Activated CD8-positive, alpha-beta memory T cell treated with anti-CD3 and anti-CD28 coated beads, Interleukin-2, amount 10 ng/mL, durations not matched to agents 7 days and 5 days (primary cell): ENCODE data around the gene NXPH2. TPM values are rescaled to one million over a fixed set of nuclear protein-coding genes. Genes with fewer than 3 reads are reported as not detected.

Source experiments
- ATAC-seq: fragments of 150-1000 bp; cut with Tn5 transposase; one replicate; pipeline ENCODE4 v1.10.0; 2021; ENCODE audit warnings: moderate library complexity
- CTCF ChIA-PET: fragments of 350-600 bp; sonication (Branson Sonifier 250); formaldehyde crosslinking; loops from one replicate; lab custom pipeline; 2021; ENCODE audit warnings: antibody characterized with exemption; lab: Charles Lee
- DNase-seq: peaks from one replicate; pipeline ENCODE4 v3.0.0-alpha.2; 2020
- H3K27ac Mint-ChIP-seq: one replicate; pipeline ENCODE4 v1.8.0; 2021; ENCODE audit warnings: mild to moderate bottlenecking, mixed read lengths
- H3K27me3 Mint-ChIP-seq: one replicate; pipeline ENCODE4 v1.8.0; 2021; ENCODE audit warnings: mixed read lengths
- H3K36me3 Mint-ChIP-seq: one replicate; pipeline ENCODE4 v1.8.0; 2021; ENCODE audit warnings: mild to moderate bottlenecking, mixed read lengths
- H3K4me1 Mint-ChIP-seq: one replicate; pipeline ENCODE4 v1.8.0; 2021; ENCODE audit warnings: mixed read lengths
- H3K4me3 Mint-ChIP-seq: one replicate; pipeline ENCODE4 v1.8.0; 2021; ENCODE audit warnings: mild to moderate bottlenecking, moderate library complexity, mixed read lengths
- H3K9me3 Mint-ChIP-seq: one replicate; pipeline ENCODE4 v1.8.0; 2022; ENCODE audit warnings: low read depth, mixed read lengths
- total RNA-seq, 2 experiments: library from RNA; stranded (reverse); gene quantifications; one replicate each; pipeline ENCODE4 v1.2.3, GENCODE V29; 2021

NXPH2 gene
- total RNA-seq, 2 experiments from 2014 or later = not detected

DNA sequence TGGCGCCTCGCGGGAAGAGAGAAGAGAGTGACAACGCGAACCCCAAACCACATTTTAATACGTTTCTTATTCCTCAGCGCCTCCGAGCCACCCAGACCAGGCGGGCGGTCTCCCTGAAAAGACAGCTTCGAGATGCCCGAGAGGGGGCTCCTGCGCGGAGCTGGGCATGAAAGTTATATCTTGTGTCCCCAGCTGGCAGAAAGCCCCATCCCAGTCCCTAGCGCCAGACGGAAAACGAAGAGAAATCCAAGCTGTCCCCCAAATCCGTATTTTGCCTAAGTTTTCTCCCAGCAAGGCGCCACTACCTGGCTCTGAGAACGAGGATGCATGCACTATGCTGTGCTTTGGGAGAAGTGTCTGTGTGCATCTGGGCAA lies 797 bp downstream of the NXPH2 start:
- DNase-seq (no peak), ATAC-seq (no peak)
- Mint-ChIP-seq H3K36me3 (peaks cover 4% of the 10 kb centered on the region), H3K9me3 (no peaks in the 10 kb centered on the region), H3K4me1 (peaks cover 2% of the 10 kb centered on the region), H3K4me3 (no peak overlapping the region), H3K27me3 (peaks cover 51% of the 10 kb centered on the region), H3K27ac (no peak overlapping the region)
- CTCF ChIA-PET = no interaction called here

- Mint-ChIP-seq H3K4me1 (peaks cover 2% of the 10 kb centered on the region), H3K27me3 (peaks cover 49% of the 10 kb centered on the region), H3K9me3 (no peaks in the 10 kb centered on the region), H3K27ac (no peak overlapping the region), H3K4me3 (no peak overlapping the region), H3K36me3 (peaks cover 4% of the 10 kb centered on the region)
- ATAC-seq = no peak
- no peak for DNase-seq
- CTCF ChIA-PET = no interaction called here
These were observed 2.2 kb downstream of the NXPH2 start for GRCh38 chr2:138777996-138778395.

- H3K9me3 Mint-ChIP-seq = no peaks in the 10 kb centered on the region
- no peak overlapping the region for H3K4me3 Mint-ChIP-seq
- H3K4me1 Mint-ChIP-seq = peaks cover 2% of the 10 kb centered on the region
- peaks cover 29% of the 10 kb centered on the region for H3K27me3 Mint-ChIP-seq
- H3K27ac Mint-ChIP-seq = no peak overlapping the region
- CTCF ChIA-PET = no interaction called here
- peaks cover 4% of the 10 kb centered on the region for H3K36me3 Mint-ChIP-seq
- ATAC-seq = no peak
- DNase-seq = no peak
These were observed 4.5 kb downstream of the NXPH2 start for GRCh38 chr2:138775736-138776135.

GRCh38 chr2:138771534-138771933 lies 8.7 kb downstream of the NXPH2 start:
- H3K4me1 Mint-ChIP-seq = no peaks in the 10 kb centered on the region
- CTCF ChIA-PET = no interaction called here
- H3K4me3 Mint-ChIP-seq = no peak overlapping the region
- no peaks in the 10 kb centered on the region for H3K9me3 Mint-ChIP-seq
- no peak overlapping the region for H3K27ac Mint-ChIP-seq
- H3K36me3 Mint-ChIP-seq = no peaks in the 10 kb centered on the region
- ATAC-seq = no peak
- peaks cover 9% of the 10 kb centered on the region for H3K27me3 Mint-ChIP-seq
- DNase-seq = no peak

GRCh38 chr2:138767101-138767500 lies 13.1 kb downstream of the NXPH2 start:
- no peaks in the 10 kb centered on the region for H3K9me3 Mint-ChIP-seq
- ATAC-seq = no peak
- DNase-seq = no peak
- no peak overlapping the region for H3K27ac Mint-ChIP-seq
- peaks cover 11% of the 10 kb centered on the region for H3K27me3 Mint-ChIP-seq
- H3K36me3 Mint-ChIP-seq = no peaks in the 10 kb centered on the region
- no peak overlapping the region for H3K4me3 Mint-ChIP-seq
- H3K4me1 Mint-ChIP-seq = no peaks in the 10 kb centered on the region
- CTCF ChIA-PET = no interaction called here

DNA sequence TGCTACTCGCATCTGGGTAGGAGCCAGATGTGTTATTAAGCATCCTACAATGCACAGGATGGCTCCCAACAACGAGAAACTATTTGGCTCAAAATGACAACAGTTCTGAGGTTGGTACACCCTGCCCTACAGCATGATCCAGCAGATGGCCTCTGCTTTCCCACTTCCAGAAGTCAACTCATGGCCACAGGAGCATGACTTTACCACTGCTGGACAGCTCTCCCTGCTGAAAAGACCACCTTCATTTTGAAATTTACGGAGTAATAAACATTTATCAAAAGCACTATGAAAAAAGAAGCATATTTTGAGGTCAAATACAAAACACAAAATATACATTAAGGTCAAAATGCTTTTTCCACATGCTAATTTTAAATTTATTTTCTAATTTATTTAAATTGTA lies 13.7 kb downstream of the NXPH2 start:
- DNase-seq (no peak), ATAC-seq (no peak)
- Mint-ChIP-seq H3K36me3 (no peaks in the 10 kb centered on the region), H3K4me3 (no peak overlapping the region), H3K4me1 (no peaks in the 10 kb centered on the region), H3K27me3 (peaks cover 11% of the 10 kb centered on the region), H3K27ac (no peak overlapping the region), H3K9me3 (no peaks in the 10 kb centered on the region)
- CTCF ChIA-PET = no interaction called here

- H3K27me3 Mint-ChIP-seq = peaks cover 8% of the 10 kb centered on the region
- ATAC-seq = no peak
- CTCF ChIA-PET = no interaction called here
These were observed 16.2 kb downstream of the NXPH2 start for GRCh38 chr2:138763971-138764370.

DNA sequence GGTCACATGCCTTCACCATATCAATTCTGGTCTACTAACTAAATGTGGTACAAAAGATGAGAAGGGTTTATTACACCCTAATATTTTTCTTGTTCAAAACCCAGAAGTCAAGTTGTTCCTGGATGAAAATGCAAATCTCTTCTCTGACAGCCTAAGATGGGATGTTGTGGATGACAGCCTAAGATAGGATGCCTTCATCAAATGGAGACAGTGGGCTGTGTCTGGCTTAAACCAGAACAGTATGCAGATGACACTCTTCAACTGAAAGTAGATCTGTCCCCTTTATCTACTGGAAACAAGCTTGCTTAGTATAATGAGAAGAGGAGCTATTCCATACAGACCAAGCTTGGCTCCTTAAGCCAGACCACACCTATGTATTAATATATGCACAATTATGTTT lies 17.7 kb downstream of the NXPH2 start:
- Mint-ChIP-seq H3K4me3 (no peak overlapping the region), H3K4me1 (no peaks in the 10 kb centered on the region), H3K36me3 (no peaks in the 10 kb centered on the region), H3K27me3 (peaks cover 6% of the 10 kb centered on the region), H3K9me3 (no peaks in the 10 kb centered on the region), H3K27ac (no peak overlapping the region)
- ATAC-seq (no peak), DNase-seq (no peak)
- CTCF ChIA-PET = no interaction called here

More at GRCh38 chr2:138763971-138764370, 16.2 kb downstream of the NXPH2 start:
- Mint-ChIP-seq H3K27ac (no peak overlapping the region), H3K4me3 (no peak overlapping the region), H3K4me1 (no peaks in the 10 kb centered on the region), H3K36me3 (no peaks in the 10 kb centered on the region), H3K9me3 (no peaks in the 10 kb centered on the region)
- DNase-seq = no peak

- CTCF ChIA-PET = no interaction called here
- ATAC-seq (no peak), DNase-seq (no peak)
- Mint-ChIP-seq H3K4me3 (no peak overlapping the region), H3K27me3 (peaks cover 2% of the 10 kb centered on the region), H3K36me3 (no peaks in the 10 kb centered on the region), H3K4me1 (no peaks in the 10 kb centered on the region), H3K27ac (no peak overlapping the region), H3K9me3 (no peaks in the 10 kb centered on the region)
These were observed 19.5 kb downstream of the NXPH2 start for GRCh38 chr2:138760676-138761075.

- ATAC-seq (no peak), DNase-seq (no peak)
- H3K27ac Mint-ChIP-seq = no peak overlapping the region
- CTCF ChIA-PET = no interaction called here
- H3K4me1 Mint-ChIP-seq = no peaks in the 10 kb centered on the region
- H3K9me3 Mint-ChIP-seq = no peaks in the 10 kb centered on the region
- H3K36me3 Mint-ChIP-seq = no peaks in the 10 kb centered on the region
- no peak overlapping the region for H3K4me3 Mint-ChIP-seq
- peaks cover 3% of the 10 kb centered on the region for H3K27me3 Mint-ChIP-seq
These were observed 22.8 kb downstream of the NXPH2 start for GRCh38 chr2:138757384-138757783.

DNA sequence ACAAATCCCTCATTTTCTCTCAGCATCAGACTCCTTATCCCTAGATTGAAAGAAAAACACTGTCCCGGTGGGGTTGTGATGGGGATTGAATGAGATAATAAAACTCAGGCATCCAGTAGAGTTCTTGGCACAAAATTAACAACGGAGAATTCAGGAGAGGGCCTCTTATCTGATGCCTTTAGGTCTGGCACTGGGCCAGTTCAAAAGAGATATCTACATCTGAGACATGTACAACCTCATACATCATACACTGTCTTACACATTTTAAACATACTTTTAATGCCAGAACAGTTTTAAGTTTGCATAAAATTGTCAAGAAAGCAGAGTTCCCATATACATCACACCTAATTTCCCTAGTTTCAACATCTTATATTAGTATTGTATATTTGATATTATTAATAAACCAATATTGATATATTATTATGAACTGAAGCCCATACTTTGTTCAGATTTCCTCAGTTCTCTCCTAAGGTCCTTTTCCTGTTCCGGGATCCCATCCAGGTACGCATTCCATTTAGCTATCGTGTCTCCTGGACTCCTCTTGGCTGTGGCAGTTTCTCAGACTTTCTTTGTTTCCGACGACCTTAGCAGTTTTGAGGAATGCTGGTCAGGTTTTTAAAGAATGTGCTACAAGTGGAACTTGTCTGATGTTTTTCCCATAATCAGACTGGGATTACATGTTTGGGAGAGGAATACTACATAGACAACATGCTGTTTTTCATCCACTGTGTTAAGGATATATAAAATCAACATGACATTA lies 27.8 kb downstream of the NXPH2 start:
- no peak for DNase-seq
- no peak for ATAC-seq
- Mint-ChIP-seq H3K36me3 (no peaks in the 10 kb centered on the region), H3K27me3 (peaks cover 3% of the 10 kb centered on the region), H3K9me3 (peaks cover 3% of the 10 kb centered on the region), H3K4me3 (no peak overlapping the region), H3K27ac (no peak overlapping the region), H3K4me1 (no peaks in the 10 kb centered on the region)
- CTCF ChIA-PET = no interaction called here

DNA sequence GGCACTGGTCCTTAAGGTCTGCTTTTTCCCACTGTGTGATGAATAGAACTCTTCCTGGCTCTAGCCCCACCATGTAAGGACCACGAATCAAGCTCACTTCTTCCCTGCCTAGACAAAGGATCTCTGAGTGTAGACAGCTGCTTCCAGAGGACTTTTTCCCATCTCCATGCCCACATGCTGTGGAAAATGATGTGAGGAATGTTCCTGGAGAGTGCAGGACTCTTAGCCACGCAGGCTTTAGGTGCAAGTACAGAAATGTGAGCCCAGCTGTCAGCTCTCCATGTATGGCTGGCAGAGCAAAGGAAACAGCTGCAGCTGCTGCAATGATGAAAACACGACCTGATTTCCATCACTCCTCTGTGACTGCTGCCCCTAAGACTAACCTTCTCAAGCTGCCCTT lies 35.5 kb downstream of the NXPH2 start:
- ATAC-seq = no peak
- H3K9me3 Mint-ChIP-seq = peaks cover 3% of the 10 kb centered on the region
- no peak overlapping the region for H3K4me3 Mint-ChIP-seq
- H3K4me1 Mint-ChIP-seq = no peaks in the 10 kb centered on the region
- CTCF ChIA-PET = no interaction called here
- no peak overlapping the region for H3K27ac Mint-ChIP-seq
- no peaks in the 10 kb centered on the region for H3K27me3 Mint-ChIP-seq
- no peaks in the 10 kb centered on the region for H3K36me3 Mint-ChIP-seq
- no peak for DNase-seq

DNA sequence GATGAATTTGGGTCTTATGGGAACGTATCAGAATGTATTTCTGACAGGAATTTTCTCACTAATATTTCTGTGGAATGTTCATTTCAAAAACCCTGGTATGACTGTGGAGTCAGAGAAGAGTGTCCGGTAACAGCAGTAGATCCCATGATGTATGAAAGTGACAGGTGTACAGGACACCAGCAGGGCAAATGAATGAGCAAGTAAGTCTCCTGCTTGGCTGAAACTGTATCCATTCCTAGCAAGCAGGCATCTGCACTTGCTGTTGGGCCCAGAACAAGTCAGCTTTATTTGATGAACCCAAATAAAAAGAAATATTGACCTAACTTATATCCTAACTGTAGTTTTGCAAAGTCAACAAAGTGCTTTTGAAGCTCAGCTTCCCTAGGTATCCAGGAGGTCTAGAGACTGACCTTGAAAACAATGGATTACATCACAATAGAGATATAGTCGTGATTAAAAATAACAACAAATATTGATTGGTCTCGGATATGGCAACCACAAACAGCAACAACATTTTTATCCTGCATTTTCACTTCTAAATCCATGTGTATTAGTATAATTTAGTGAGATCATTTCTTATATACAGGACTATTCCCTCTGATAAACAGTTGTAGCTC lies 37.6 kb downstream of the NXPH2 start:
- Mint-ChIP-seq H3K27me3 (no peaks in the 10 kb centered on the region), H3K9me3 (no peaks in the 10 kb centered on the region), H3K36me3 (no peaks in the 10 kb centered on the region), H3K4me1 (no peaks in the 10 kb centered on the region), H3K4me3 (no peak overlapping the region), H3K27ac (no peak overlapping the region)
- DNase-seq (no peak), ATAC-seq (no peak)
- CTCF ChIA-PET = no interaction called here

GRCh38 chr2:138741851-138742250 lies 38.3 kb downstream of the NXPH2 start:
- no peaks in the 10 kb centered on the region for H3K4me1 Mint-ChIP-seq
- no peak overlapping the region for H3K4me3 Mint-ChIP-seq
- DNase-seq = no peak
- no peak for ATAC-seq
- H3K27me3 Mint-ChIP-seq = no peaks in the 10 kb centered on the region
- H3K27ac Mint-ChIP-seq = no peak overlapping the region
- peaks cover 3% of the 10 kb centered on the region for H3K9me3 Mint-ChIP-seq
- CTCF ChIA-PET = no interaction called here
- H3K36me3 Mint-ChIP-seq = no peaks in the 10 kb centered on the region
